Tibial nerve (tissue), 3 donors: ENCODE results near the gene TP63.

Experiments
- POLR2A ChIP-seq, 2 donors: fragments of 450-650 bp; IDR thresholded peaks; one replicate each; pipeline ENCODE4 v1.6.1; 2017; ENCODE audit warnings: antibody characterized with exemption in 2 of 2, mild to moderate bottlenecking in 2 of 2, moderate library complexity in 2 of 2
- TF ChIP-seq, protein P1 (sequence below), 5 experiments: fragments of 200-600 bp in 3 of 5; fragments of 450-650 bp in 2 of 5; sonication (generic) in 3 of 5; IDR thresholded peaks; one replicate each; pipeline ENCODE4 v1.5.1; 2016 to 2019; ENCODE audit warnings: antibody characterized with exemption in 5 of 5, mild to moderate bottlenecking in 3 of 5, moderate library complexity in 2 of 5

DNA sequence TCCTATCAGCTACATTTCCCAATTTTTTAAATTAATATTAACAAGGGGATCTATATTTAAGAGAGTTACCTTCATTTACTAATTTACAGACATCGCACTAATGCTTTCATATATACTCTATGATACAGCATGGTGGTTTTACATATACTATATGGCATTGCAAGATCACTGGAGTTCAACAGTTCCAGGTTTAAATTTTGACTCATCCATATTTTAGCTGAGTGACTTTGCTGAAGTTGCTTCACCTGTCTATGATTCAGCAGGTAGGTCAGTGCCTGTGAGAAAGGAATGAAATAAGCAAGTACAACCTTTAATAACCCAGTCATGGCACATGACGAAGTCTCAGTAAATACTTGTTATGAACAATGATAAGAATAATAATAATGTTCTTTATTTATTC lies 278.4 kb downstream of the TP63 start:
- TF ChIP-seq, protein P1, sequence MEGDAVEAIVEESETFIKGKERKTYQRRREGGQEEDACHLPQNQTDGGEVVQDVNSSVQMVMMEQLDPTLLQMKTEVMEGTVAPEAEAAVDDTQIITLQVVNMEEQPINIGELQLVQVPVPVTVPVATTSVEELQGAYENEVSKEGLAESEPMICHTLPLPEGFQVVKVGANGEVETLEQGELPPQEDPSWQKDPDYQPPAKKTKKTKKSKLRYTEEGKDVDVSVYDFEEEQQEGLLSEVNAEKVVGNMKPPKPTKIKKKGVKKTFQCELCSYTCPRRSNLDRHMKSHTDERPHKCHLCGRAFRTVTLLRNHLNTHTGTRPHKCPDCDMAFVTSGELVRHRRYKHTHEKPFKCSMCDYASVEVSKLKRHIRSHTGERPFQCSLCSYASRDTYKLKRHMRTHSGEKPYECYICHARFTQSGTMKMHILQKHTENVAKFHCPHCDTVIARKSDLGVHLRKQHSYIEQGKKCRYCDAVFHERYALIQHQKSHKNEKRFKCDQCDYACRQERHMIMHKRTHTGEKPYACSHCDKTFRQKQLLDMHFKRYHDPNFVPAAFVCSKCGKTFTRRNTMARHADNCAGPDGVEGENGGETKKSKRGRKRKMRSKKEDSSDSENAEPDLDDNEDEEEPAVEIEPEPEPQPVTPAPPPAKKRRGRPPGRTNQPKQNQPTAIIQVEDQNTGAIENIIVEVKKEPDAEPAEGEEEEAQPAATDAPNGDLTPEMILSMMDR (IDR thresholded peaks at IDR 0.05), result no peak
- no peak for TF ChIP-seq POLR2A (IDR thresholded peaks at IDR 0.05)
